Right lobe of liver (tissue), 6 donors: ENCODE data around the gene FSHR. TPM values are rescaled to one million over a fixed set of nuclear protein-coding genes. Genes with fewer than 3 reads are reported as not detected.

Experiments used
- ATAC-seq, 4 donors: fragments of 200-7000 bp; cut with Tn5 transposase; one replicate each; pipeline ENCODE4 v1.9.1; 2020; ENCODE audit warnings: mild to moderate bottlenecking in 4 of 4, moderate library complexity in 4 of 4
- DNase-seq, 3 donors: peaks; one replicate each; pipeline ENCODE4 v3.0.0-alpha.2; 2020
- H3K27ac ChIP-seq, 3 donors: fragments of 200-600 bp; one replicate each; pipeline ENCODE4 v1.8.0; 2022
- H3K27me3 ChIP-seq, 2 donors: fragments of 200-600 bp; one replicate each; pipeline ENCODE4 v1.8.0; 2022
- H3K36me3 ChIP-seq, 4 donors: fragments of 200-600 bp; sonication (generic) in 1 of 4; one replicate each; pipeline versions ENCODE4 v1.5.1 to v1.8.0; 2017 to 2022; ENCODE audit warnings: control low read depth in 1 of 4
- H3K4me1 ChIP-seq, 4 donors: fragments of 200-600 bp; sonication (generic) in 1 of 4; one replicate each; pipeline versions ENCODE4 v1.5.1 to v1.8.0; 2017 to 2022; ENCODE audit warnings: control low read depth in 1 of 4
- H3K4me3 ChIP-seq, 3 donors: fragments of 200-600 bp; one replicate each; pipeline ENCODE4 v1.8.0; 2022
- H3K9me3 ChIP-seq, 4 donors: fragments of 200-600 bp; sonication (generic) in 1 of 4; one replicate each; pipeline versions ENCODE4 v1.5.1 to v1.8.0; 2017 to 2022; ENCODE audit warnings: control low read depth in 1 of 4
- CTCF ChIP-seq, 4 donors: fragments of 200-600 bp in 3 of 4; fragments of 450-650 bp in 1 of 4; IDR thresholded peaks; one replicate each; pipeline versions ENCODE4 v1.5.1 to v1.8.0; 2016 to 2022; ENCODE audit warnings: antibody characterized with exemption in 4 of 4, mild to moderate bottlenecking in 2 of 4
- POLR2A ChIP-seq: fragments of 450-650 bp; IDR thresholded peaks from one replicate; pipeline ENCODE4 v1.6.1; 2017; ENCODE audit warnings: antibody characterized with exemption, mild to moderate bottlenecking
- WGBS: methylation state at CpG from one replicate; pipeline ENCODE4 v1.1.6; 2018; ENCODE audit warnings: low coverage, low lambda C conversion rate; ENCODE audit not compliant: insufficient coverage; ENCODE audit errors: missing lambda C conversion rate; 5-methylcytosine and 5-hydroxymethylcytosine counted together
- intact Hi-C, 2 donors: fragments of 100-400 bp; cut with DNase I; formaldehyde crosslinking; loops; one replicate each; pipeline versions ENCODE4 v1.11.2 to v1.14.1; 2022
- total RNA-seq, 6 experiments: library from RNA; depleted of rRNA in 2 of 6; stranded (reverse); fragments of >200 nt in 2 of 6; fragmentation: NEBNext Ultra II Directional in 3 of 6; extraction: Animal tissue kit (Norgen Biotek cat#: 25700) in 3 of 6; gene quantifications; one replicate each; pipeline versions ENCODE4 v1.1.0 to v1.2.4, GENCODE V29; 2016 to 2023
- donor health status: DM: no; HTN: yes; CAD: no.
- donor health status: DM: no; HTN: no; CAD: no.
- donor health status: DM: no; HTN: no; CAD: no.
- donor health status: DM: no; HTN: yes; CAD: no.
- donor health status: DM: no; HTN: yes; CAD: no.

Gene FSHR
- total RNA-seq, 6 experiments from 2014 or later = 0.06 TPM; not detected in 5

DNA sequence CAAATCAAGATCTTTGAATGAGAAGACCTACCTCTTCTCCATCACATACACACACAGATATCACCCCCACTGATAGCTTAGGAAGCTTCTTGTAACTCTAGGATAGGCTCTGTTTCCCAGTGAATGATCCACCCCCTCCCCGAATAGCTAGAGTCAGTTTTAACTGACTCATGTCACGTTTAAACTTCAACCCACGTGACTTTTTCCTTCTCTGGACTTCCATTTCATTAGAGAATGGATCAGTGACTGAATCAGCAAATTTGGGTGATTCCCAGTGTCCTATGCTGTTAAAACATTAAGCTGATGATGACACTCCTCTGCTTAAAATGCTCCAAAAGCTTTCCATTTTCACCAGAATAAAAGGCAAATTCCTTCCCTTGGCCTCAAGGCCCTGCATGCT, 212.9 kb downstream of the FSHR start:
- ATAC-seq = no peak
- H3K9me3 ChIP-seq = no peaks in the 10 kb centered on the region
- intact Hi-C loops = no loop called here
- DNase-seq = no peak
- no peaks in the 10 kb centered on the region for H3K36me3 ChIP-seq
- no peak overlapping the region for H3K4me3 ChIP-seq
- H3K4me1 ChIP-seq = no peaks in the 10 kb centered on the region
- H3K27me3 ChIP-seq = no peaks in the 10 kb centered on the region
- WGBS = 35% methylated on average over 3 of the region's 3 CpGs
- no peak overlapping the region for H3K27ac ChIP-seq
- TF ChIP-seq POLR2A (no peak), CTCF (IDR thresholded peaks at IDR 0.05) (no peak)

DNA sequence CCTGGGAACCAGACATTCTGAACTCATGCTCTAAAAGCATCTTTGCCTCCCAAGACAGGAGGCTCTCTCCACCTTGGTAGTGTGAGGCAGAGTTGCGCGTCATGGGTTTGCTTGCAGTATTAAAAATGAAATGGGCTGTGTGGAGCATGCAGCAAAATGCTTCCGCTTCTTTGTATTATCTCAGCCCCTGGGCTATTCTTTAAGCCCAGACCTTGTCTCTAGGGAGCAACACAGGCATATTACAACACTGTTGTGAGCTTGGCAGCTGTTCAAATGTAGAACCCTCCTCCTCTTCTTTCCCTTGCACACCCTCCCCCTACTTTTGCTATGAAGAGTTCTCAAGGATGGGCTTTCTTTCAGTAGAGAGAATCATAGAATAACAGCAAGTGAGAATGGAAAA, 213.7 kb downstream of the FSHR start:
- no peak for DNase-seq
- Histone ChIP-seq H3K36me3 (no peaks in the 10 kb centered on the region), H3K27me3 (no peaks in the 10 kb centered on the region), H3K9me3 (no peaks in the 10 kb centered on the region), H3K4me1 (no peaks in the 10 kb centered on the region), H3K27ac (no peak overlapping the region), H3K4me3 (no peak overlapping the region)
- intact Hi-C loops = no loop called here
- TF ChIP-seq CTCF (IDR thresholded peaks at IDR 0.05) (no peak), POLR2A (no peak)
- no peak for ATAC-seq
- 80% methylated on average over 3 of the region's 3 CpGs for WGBS

DNA sequence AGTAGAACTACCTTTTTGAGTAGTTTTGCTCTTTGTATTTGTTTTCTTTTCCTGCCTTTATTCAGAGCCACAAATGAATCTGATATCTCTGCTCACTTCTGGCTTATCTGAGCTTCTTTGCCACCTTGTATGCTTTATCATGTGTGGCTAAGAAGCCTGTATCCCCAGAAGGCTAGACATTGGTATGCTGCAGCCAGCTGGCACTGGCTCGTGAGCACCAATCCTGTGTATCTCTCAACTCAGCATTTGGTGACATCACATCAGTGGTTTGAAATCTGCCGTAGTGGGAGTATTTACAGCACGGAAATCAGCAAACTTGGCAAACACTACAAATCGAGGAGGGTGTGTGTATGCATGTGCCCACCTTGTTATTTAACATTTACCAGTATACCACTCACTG, 215.1 kb downstream of the FSHR start:
- Histone ChIP-seq H3K4me1 (no peaks in the 10 kb centered on the region), H3K4me3 (no peak overlapping the region), H3K36me3 (no peaks in the 10 kb centered on the region), H3K27ac (no peak overlapping the region), H3K27me3 (no peaks in the 10 kb centered on the region), H3K9me3 (no peaks in the 10 kb centered on the region)
- ATAC-seq (no peak), DNase-seq (no peak)
- TF ChIP-seq CTCF (IDR thresholded peaks at IDR 0.05) (no peak), POLR2A (no peak)
- intact Hi-C loops = no loop called here
- 55% methylated on average over 4 of the region's 4 CpGs for WGBS

DNA sequence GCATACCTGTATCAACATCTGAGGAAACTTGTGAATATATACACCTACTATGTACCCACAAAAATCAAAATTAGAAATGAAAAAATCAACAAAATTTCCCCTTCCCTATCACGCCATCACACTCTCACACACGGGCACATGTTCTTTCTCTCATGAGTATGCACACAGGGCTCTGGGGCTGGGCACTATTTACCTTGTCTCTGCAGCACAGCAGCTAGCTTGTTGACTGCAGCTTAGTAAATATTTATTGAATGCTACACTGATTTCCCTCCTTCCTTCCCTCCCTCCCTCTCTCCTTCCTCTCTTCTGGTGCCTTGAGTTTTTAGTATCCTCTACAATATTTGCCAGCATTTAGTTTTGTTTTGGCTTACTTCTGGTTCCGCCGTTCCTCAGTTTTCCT, 216.1 kb downstream of the FSHR start:
- TF ChIP-seq CTCF (IDR thresholded peaks at IDR 0.05) (no peak), POLR2A (no peak)
- H3K27ac ChIP-seq = no peak overlapping the region
- ATAC-seq (no peak), DNase-seq (no peak)
- H3K27me3 ChIP-seq = no peaks in the 10 kb centered on the region
- no peaks in the 10 kb centered on the region for H3K9me3 ChIP-seq
- WGBS = 65% methylated on average over 4 of the region's 4 CpGs
- H3K4me1 ChIP-seq = no peaks in the 10 kb centered on the region
- no peaks in the 10 kb centered on the region for H3K36me3 ChIP-seq
- intact Hi-C loops = no loop called here
- no peak overlapping the region for H3K4me3 ChIP-seq

DNA sequence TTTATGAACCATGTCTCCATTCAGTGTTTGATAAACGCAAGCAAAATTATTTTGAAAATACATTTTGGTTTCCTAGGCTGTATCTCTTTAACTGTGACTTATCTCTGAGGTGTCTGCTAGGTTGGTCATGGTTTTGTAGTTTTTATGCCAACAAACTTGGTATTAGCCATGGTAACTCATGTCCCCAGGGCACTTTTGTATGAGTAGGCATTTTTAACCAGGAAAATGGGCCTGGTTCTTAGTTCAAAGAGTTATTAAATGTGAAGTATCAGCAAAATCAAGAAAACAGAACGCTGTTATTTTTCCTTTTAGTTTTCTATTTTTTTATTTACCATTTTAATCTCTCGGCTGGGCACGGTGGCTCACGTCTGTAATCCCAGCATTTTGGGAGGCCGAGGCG, 219.5 kb downstream of the FSHR start:
- Histone ChIP-seq H3K27me3 (no peaks in the 10 kb centered on the region), H3K27ac (no peak overlapping the region), H3K4me3 (no peak overlapping the region), H3K4me1 (no peaks in the 10 kb centered on the region), H3K9me3 (no peaks in the 10 kb centered on the region), H3K36me3 (no peaks in the 10 kb centered on the region)
- ATAC-seq (no peak), DNase-seq (no peak)
- intact Hi-C loops = no loop called here
- TF ChIP-seq CTCF (IDR thresholded peaks at IDR 0.05) (no peak), POLR2A (no peak)
- WGBS = 84% methylated on average over 7 of the region's 7 CpGs
